Measurements from ENCODE around the gene OTOG. TPM values are rescaled to one million over a fixed set of nuclear protein-coding genes. Genes with fewer than 3 reads are reported as not detected.

Gene OTOG
- total and polyA plus RNA-seq, 9 donors = not detected

- TF ChIP-seq EP300 (IDR thresholded peaks at IDR 0.05) = no peak
- no peak for TF ChIP-seq POLR2A (IDR thresholded peaks at IDR 0.05)
- TF ChIP-seq, protein P1, sequence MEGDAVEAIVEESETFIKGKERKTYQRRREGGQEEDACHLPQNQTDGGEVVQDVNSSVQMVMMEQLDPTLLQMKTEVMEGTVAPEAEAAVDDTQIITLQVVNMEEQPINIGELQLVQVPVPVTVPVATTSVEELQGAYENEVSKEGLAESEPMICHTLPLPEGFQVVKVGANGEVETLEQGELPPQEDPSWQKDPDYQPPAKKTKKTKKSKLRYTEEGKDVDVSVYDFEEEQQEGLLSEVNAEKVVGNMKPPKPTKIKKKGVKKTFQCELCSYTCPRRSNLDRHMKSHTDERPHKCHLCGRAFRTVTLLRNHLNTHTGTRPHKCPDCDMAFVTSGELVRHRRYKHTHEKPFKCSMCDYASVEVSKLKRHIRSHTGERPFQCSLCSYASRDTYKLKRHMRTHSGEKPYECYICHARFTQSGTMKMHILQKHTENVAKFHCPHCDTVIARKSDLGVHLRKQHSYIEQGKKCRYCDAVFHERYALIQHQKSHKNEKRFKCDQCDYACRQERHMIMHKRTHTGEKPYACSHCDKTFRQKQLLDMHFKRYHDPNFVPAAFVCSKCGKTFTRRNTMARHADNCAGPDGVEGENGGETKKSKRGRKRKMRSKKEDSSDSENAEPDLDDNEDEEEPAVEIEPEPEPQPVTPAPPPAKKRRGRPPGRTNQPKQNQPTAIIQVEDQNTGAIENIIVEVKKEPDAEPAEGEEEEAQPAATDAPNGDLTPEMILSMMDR (IDR thresholded peaks at IDR 0.05) = no peak
- intact Hi-C loops (cut with DNase I) = no loop called here
- Histone ChIP-seq H3K9me3 (no peaks in the 10 kb centered on the region), H3K27me3 (no peaks in the 10 kb centered on the region), H3K36me3 (no peaks in the 10 kb centered on the region), H3K4me1 (ENCODE audit: insufficient read depth) (no peaks in the 10 kb centered on the region), H3K4me3 (no peak overlapping the region), H3K27ac (no peak overlapping the region)
- 79 to 84% (median 84%) methylated on average over 6 of the region's 6 CpGs for WGBS, 3 donors
- no peak for DNase-seq
Measured at GRCh38 chr11:17604915-17605233, 57.8 kb downstream of the OTOG start.

DNA sequence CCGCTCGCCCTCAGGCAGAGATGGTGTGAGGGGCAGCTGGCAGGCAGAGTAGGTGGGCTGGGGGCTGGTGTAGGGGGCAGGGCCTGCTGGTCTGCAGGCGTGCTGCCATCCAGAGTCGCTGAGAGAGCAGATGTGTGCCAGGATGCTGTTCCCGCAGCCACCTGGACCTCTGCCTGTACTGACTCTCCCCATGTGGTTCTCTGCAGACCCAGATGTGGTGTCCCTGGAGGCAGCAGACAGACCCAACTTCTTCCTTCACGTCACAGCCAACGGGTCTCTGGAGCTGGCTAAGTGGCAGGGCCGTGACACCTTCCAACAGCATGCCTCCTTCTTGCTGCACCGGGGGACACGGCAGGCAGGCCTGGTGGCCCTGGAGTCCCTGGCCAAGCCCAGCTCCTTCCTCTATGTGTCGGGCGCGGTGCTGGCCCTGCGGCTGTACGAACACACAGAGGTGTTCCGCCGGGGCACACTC is 58.6 kb downstream of the OTOG start:
- WGBS, 3 donors = 70 to 83% (median 73%) methylated on average over 16 to 17 of the region's 17 CpGs
- H3K9me3 ChIP-seq = no peaks in the 10 kb centered on the region
- intact Hi-C loops (cut with DNase I) = no loop called here
- no peak for DNase-seq
- no peaks in the 10 kb centered on the region for H3K4me1 ChIP-seq (ENCODE audit: insufficient read depth)
- TF ChIP-seq, protein P1 (IDR thresholded peaks at IDR 0.05) = no peak
- TF ChIP-seq EP300 (IDR thresholded peaks at IDR 0.05) = no peak
- no peak for TF ChIP-seq POLR2A (IDR thresholded peaks at IDR 0.05)
- H3K36me3 ChIP-seq = no peaks in the 10 kb centered on the region
- no peak overlapping the region for H3K27ac ChIP-seq
- no peaks in the 10 kb centered on the region for H3K27me3 ChIP-seq
- H3K4me3 ChIP-seq = no peak overlapping the region

GRCh38 chr11:17606233-17607082 is 59.4 kb downstream of the OTOG start:
- WGBS, 3 donors = 56 to 57% (median 57%) methylated on average over 10 of the region's 10 CpGs
- H3K27ac ChIP-seq = no peak overlapping the region

DNA sequence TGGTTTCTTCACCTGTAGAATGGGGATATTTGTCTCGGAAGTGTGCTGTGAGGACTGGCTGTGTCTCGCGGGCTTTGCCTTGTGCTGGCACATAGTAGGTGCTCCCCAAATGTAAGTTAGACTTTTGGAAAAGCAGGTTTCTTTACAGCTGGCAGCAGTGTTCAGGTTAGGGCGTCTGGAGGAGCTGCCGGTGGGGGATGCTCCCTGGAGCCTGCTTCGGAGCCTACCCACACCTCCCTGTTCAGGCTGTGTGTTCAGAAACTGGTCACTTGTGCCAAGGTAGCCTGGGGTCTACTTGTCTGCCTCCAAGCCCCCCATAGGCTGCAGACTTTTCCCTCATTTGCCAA is 60.0 kb downstream of the OTOG start:
- no peaks in the 10 kb centered on the region for H3K4me1 ChIP-seq (ENCODE audit: insufficient read depth)
- H3K9me3 ChIP-seq = no peaks in the 10 kb centered on the region
- H3K4me3 ChIP-seq = no peak overlapping the region
- DNase-seq = no peak
- no peaks in the 10 kb centered on the region for H3K36me3 ChIP-seq
- no peaks in the 10 kb centered on the region for H3K27me3 ChIP-seq
- TF ChIP-seq EP300 (IDR thresholded peaks at IDR 0.05) = no peak
- TF ChIP-seq, protein P1 (IDR thresholded peaks at IDR 0.05) = no peak
- TF ChIP-seq POLR2A (IDR thresholded peaks at IDR 0.05) = no peak
- intact Hi-C loops (cut with DNase I) = no loop called here
- H3K27ac ChIP-seq = no peak overlapping the region
- WGBS, 3 donors = 72 to 82% (median 81%) methylated on average over 6 of the region's 6 CpGs

More at GRCh38 chr11:17606233-17607082, 59.4 kb downstream of the OTOG start:
- H3K36me3 ChIP-seq = no peaks in the 10 kb centered on the region
- H3K4me3 ChIP-seq = no peak overlapping the region
- intact Hi-C loops (cut with DNase I) = no loop called here
- no peaks in the 10 kb centered on the region for H3K9me3 ChIP-seq
- no peaks in the 10 kb centered on the region for H3K4me1 ChIP-seq (ENCODE audit: insufficient read depth)
- DNase-seq = no peak
- no peak for TF ChIP-seq EP300 (IDR thresholded peaks at IDR 0.05)
- no peak for TF ChIP-seq POLR2A (IDR thresholded peaks at IDR 0.05)
- TF ChIP-seq, protein P1 (IDR thresholded peaks at IDR 0.05) = no peak
- H3K27me3 ChIP-seq = no peaks in the 10 kb centered on the region

Data from ovary (tissue), 9 donors.